Forelimb muscle (tissue), 1 donor: ENCODE measurements around the gene WDPCP. TPM values are rescaled to one million over a fixed set of nuclear protein-coding genes. Genes with fewer than 3 reads are reported as not detected.
"Not testable (repeated sequence)": the region's sequence is repeated elsewhere in the genome, so short reads cannot be mapped to it uniquely, and the experiment has no call there.

Experiments
- DNase-seq: peaks from one replicate; pipeline ENCODE4 v3.0.0-alpha.2; 2013; ENCODE audit warnings: low read depth
- polyA plus RNA-seq: library from polyadenylated mRNA; unstranded; fragments of 120-200 nt; gene quantifications from one replicate; pipeline ENCODE4 v1.2.1, GENCODE V29; 2013; ENCODE audit not compliant: insufficient read length

The WDPCP gene
- polyA plus RNA-seq, 1 donor, result 7.5 TPM

DNA sequence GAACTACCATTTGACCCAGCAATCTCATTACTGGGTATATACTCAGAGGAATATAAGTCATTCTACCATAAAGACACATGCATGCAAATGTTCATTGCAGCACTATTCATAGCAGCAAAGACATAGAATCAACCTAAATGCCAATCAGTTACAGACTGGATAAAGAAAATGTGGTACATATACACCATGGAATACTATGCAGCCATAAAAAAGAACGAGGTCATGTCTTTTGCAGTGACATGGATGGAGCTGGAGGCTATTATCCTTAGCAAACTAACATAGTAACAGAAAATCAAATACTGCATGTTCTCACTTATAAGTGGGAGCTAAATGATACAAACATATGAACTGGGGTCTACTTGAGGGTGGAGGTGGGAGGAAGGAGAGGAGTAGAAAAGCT lies 230.6 kb downstream of the WDPCP start:
- not testable (repeated sequence) for DNase-seq

DNA sequence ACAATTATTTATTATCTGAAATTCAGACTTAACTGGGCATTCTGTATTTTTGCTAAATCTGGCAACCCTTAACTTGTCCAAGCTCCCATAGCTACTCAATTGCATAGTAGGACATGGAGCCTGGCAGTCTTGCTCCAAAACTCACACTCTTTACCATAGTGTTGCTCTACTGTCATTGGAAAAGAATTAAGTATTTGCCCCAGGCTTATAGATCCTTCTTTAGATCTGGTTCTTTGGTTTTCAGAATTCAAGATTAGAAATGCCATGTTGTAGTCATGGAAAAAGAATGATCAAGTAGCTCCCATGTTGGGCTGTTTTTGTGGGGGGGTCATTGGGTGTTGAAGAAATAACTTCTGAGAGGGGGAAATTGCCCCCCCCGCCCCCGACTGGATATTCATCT lies 240.9 kb downstream of the WDPCP start:
- DNase-seq, result no peak

DNA sequence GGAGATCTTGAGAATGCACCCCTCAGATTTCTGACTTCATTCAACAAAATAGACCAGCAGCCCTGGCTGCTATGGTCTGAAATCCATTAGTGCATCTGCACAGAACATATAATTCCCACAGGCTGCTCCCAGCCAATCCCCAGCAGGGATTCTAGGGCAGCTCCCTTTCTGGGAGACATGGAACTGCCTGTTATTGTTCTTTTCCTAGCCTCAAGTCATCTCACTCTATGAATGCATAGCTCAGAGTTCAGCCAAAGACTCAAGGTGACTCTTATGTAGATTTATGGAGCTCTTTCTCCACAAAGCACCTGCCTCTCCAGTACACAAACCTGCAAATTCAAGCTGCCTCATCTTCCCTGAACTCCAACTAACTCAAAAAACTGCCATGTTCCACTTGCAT lies 241.9 kb downstream of the WDPCP start:
- no peak for DNase-seq

DNA sequence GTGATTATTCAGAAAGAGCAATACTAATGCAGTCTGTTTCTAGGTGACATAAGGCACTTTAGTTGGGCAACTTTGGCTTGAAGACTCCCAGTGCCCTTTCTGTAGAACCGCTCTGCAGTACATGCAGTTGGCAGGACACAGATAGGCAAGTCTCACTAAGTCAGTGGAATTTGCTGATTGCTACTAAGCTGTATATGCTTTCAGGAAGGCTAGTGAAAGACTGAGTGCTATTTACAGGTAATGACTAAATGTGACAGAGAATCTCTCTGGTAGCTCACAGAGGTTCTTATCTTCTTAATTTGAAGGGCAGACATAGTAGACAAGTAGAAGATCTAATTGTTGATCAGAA lies 243.0 kb downstream of the WDPCP start:
- DNase-seq, result no peak

DNA sequence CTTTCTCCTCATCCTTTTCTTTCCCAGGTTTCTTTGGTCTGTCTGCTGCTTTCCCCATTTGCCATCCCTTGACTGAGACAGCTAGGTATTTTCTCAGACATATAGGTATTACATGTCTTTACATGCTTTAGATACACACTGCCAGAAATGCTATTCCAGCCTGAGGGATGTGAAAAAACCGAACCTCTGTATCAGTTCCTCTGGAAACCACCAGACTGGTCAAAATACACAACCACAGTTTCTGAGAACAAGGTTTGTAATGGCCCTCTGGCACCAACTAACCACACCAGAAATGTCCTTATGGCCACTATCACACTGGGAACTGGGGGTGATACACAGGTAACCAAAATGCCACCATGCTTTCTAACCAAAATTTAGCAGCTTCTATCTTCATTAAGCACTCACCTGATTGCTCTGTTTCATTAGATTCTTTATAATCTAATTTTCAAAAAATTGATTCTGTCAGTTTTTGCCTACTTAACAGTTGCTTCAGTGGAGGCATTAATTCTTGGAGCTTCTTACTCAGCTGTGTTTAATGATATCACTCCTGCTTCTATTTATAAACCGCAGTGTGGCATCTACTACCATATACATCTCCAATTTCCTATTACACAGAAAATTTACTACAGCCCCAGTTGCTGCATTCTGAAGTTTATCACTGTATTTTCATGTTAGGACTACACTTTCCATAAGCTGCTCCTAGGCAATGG lies 243.5 kb downstream of the WDPCP start:
- no peak for DNase-seq

DNA sequence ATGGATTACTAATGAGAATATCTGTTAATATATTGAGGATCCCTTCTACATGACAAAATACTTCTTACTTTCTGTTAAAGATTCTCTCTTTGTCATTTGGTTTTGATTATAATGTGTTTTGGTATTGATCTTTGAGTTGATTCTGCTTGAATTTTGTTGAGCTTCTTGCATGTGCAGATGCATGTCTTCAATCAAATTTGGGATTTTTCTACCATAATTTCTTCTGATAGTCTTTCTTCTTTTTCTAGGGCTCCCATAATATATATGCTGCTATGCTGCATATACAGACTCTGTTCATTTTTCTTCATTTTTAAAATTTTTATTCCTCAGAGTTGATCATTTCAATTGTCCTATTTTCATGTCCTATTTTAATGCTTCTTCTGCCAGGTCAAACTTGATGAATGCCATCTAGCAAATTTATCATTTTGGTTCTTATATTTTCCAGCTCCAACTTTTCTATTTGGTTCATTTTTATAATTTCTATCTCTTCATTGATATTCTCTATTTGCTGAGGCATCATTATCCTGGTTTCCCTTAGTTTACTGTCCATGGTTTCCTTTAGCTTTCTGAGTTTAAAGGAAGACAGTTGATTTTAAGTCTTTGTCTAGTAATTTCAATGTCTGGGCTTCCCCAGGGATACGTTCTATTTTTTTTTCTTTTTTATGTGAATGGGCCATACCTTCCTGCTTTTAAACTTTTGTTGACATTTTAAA lies 244.7 kb downstream of the WDPCP start:
- no peak for DNase-seq

DNA sequence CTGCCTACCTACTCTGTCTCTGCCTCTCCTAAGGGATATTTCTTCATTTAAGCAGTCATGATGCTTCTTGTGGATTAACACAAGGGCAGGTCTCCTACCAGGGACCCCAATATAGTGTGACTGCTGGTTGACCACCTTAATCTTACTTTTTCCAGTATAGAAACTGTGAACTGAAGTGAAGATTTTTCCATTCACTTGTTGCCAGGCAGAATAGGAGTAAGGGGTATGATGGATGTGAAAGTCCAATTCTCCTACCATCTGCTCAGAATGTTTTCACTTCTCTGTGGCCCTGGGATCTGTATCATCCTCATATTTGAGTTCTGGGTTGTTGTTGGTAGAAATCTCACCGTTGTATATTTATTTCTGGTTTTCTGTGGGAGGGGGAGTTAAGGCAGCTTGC lies 247.8 kb downstream of the WDPCP start:
- DNase-seq, result no peak

DNA sequence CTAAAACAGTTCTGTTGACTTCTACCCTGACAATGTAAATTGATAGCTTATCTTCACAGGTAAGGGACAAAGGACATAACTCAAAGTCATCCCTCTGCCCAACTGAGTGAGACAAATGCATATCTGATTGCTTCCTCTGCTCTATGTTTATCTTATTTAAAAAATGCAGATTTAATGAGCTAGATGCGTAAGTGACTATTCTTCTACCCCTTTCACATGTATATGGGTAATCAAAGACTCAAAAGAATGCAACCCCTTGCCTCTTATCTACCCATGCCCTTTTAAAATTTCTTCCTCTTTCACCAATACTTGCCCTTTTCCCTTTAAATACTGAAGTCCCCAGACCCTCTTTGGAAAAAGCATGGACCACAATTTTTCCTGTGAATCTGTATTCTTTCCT lies 253.4 kb downstream of the WDPCP start:
- no peak for DNase-seq

DNA sequence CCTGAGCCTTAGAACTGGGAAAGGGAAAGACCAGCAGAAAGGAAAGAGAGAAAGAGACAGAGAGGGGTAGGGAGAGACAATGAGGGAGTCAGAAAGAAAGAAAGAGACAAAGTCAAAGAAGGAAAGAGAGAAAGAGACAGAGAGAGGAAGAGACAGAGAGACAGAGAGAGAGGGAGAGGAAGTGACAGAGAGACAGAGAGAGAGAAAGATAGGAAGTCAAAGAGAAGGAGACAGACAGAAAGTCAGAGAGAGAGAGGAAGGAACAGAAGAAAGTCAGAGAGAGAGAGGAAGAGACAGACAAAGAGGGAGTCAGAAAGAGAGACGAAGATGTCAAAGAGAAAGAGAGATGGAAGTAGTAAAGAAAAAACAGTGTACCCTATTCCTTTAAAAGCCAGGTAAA lies 261.8 kb downstream of the WDPCP start:
- DNase-seq, result no peak

DNA sequence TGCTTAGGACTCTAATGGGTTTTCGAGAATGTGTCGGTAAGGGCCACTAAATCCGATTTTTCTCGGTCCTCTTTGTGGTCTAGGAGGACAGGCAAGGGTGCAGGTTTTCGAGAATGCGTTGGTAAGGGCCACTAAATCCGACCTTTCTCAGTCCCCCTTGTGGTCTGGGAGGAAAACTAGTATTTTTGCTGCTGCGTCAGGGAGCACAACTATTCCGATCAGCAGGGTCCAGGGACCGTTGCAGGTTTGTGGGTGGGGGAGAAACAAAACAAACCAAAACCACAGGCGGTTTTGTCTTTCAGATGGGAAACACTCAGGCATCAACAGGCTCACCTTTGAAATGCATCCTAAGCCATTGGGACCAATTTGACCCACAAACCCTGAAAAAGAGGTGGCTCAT lies 264.6 kb downstream of the WDPCP start:
- not testable (repeated sequence) for DNase-seq

DNA sequence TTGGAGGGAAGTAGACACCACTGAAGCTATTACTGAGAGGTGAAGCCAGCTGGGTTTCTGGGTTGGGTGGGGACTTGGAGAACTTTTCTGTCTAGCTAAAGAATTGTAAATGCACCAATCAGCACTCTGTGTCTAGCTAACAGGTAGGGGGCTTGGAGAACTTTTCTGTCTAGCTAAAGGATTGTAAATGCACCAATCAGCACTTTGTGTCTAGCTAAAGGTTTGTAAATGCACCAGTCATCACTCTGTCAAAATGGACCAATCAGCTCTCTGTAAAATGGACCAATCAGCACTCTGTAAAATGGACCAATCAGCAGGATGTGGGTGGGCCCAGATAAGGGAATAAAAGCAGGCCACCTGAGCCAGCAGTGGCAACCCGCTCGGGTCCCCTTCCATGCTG lies 266.3 kb downstream of the WDPCP start:
- not testable (repeated sequence) for DNase-seq

DNA sequence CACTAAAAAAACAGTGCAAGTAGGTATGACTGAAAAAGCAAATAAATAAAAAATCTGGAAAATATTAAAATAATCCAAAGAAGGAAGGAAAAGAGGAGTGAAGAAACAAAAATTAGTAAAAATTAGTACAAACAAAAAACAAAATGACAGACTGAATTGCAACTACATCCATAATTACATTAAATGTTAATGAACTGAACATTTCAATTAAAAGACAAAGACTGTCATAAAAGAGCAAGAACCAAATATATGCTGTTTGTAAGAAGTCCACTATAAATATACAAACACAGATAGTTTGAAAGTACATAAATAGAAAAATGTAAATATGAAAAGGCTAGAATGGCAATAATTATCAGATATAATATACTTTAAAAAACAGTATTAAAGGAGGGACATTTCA lies 267.6 kb downstream of the WDPCP start:
- DNase-seq, result no peak

DNA sequence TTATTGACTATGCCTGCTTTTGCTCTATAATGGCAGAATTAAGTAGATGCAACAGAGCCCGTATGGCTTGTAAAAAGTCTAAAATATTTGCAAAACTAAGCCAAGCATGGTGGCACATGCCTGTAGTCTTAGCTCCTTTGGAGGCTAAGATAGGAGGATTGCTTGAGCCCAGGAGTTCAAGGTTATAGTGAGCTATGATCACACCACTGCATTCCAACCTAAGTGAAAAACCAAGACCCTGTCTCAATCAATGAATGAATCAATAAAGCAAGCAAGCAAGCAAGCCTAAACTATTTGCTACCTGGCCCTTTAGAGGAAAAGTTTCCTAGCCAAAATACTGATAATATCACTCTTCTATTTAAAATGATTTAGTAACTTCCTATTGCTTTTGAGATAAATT lies 277.7 kb downstream of the WDPCP start:
- no peak for DNase-seq

DNA sequence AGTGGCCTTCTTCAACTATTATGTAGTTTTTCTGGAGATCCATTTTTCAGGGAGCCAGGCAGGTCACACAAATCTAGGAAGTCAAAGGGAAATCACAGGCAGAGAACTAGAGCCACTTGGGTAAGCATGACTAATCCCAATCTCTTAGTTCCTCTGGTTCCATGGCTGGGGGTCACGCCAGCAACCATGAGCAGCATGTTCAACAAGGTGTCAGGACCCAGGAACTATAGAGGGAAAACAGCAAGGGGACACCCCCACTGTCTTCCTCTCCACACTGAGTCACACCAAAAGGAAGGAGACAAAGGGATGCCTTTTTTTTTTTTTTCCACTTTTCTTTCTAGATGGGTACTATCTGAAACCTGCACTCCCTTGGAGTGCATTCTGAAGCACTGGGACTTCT lies 286.8 kb downstream of the WDPCP start:
- DNase-seq, result no peak

DNA sequence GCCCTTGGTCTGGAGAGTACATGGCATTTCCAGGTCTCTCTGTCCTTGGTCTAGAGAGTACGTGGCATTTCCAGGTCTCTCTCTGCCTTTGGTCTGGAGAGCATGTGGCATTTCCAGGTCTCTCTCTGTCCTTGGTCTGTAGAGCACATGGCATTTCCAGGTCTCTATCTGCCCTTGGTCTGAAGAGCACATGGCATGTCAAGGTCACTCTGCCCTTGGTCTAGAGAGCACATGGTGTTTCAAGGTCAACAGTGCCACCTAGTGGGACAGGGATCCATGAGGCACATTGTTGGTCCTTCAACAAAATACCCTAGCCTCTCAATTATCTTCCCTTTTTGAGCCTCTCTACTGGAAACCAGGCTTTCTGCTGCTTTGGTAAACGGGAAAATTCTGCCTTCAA lies 287.4 kb downstream of the WDPCP start:
- no peak for DNase-seq

DNA sequence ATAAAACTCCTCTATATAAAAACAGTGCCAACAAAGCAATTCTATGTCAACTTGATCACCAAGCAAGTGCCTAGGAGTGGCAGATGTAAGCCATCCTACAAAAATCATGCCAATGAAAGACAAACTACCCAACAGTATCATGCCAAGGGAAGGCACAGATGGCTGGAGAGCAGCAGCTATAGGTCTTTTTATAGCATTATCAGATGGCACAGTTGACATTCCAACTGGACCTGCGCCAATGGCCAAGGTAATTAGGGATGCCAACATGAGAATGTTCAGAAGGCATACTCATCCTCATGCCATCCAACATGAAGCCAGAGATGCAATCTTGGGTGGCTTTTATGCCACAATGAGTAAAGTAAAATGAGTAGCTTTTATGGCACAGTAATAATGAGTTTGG lies 300.3 kb downstream of the WDPCP start:
- DNase-seq, result no peak

DNA sequence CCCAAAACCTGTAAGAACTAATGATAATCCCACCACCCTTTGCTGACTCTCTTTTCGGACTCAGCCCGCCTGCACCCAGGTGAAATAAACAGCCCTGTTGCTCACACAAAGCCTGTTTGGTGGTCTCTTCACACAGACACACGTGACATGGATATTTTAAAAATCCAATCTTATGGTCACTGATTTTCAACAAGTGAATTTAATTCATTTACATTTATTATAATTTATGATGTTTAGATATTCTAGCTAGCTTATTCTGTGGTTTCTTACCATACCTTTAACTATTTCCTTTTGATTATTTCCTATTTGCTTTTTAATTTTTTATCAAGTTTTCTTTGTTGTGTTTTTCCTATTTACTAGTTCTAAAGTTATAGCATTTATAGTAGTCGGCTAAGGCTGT lies 301.8 kb downstream of the WDPCP start:
- not testable (repeated sequence) for DNase-seq

DNA sequence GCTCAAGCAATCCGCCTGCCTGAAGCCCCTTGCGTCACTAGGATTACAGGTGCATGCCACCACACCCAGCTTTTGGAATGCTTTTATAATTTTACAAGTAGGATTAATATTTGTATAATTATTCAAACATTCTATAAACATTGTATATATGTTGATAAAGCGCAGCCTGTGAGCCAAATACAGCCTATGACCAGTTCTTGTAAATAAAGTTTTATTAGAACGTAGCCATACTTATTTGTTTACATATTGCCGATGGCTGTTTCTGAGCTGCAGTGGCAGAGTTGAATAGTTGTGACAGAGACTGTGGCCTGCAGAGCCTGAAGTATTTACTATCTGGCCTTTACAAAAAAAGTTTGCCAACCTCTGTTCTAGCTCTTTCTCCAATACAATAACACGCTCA lies 305.0 kb downstream of the WDPCP start:
- no peak for DNase-seq

DNA sequence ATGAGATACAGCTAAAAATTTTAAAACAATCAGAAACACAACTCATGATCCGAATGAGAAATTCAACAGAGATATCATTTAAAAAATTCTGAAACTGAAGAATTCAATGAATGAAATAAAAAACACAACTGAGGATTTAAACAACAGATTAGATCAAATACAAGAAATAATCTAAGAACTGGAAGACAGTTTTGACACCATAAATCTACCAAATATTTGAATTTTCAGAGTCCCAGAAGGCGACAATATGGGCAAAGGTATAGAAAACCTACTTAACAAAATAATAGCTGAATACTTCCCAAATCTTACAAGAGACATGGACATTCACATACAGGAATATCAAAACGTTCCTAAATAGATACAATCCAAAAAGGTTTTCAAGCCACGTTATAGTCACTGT lies 315.7 kb downstream of the WDPCP start:
- DNase-seq, result no peak

DNA sequence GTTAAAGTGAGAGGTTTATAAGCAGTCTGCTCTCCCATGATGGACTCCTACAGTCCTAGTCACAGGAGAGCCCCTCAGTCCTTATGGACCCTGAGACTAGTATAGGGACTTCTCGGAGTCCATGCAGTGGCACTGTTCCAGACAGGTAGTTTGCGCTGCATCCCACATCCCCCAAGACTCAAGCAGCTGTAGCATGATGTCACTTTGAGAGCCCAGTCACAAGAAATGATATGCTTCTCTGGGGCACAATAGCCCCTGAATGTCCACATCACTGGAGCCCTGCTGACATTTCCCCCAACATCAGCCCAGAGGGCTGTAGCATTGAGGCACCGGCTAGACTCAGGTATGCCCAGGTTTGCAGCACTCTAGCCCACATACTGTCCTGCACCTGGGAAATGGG lies 317.6 kb downstream of the WDPCP start:
- DNase-seq, result no peak

DNA sequence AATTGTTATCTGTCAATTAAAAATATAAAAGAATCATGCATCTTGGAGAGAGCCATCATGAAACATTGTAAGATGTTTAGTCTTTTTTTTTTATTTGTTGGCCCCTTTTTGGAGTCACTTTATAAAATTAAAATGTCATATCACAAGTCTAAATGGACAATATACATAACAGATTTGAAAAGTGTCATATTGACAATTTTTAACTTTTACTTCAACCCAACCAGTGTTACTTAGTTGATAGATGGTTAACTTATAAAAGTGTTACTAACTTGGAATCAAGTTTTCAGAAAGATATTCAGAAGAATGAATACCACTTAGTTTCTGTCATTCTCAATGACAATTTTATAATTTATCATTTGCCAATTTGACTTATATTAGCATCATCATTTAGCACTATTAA lies 319.3 kb downstream of the WDPCP start:
- no peak for DNase-seq

DNA sequence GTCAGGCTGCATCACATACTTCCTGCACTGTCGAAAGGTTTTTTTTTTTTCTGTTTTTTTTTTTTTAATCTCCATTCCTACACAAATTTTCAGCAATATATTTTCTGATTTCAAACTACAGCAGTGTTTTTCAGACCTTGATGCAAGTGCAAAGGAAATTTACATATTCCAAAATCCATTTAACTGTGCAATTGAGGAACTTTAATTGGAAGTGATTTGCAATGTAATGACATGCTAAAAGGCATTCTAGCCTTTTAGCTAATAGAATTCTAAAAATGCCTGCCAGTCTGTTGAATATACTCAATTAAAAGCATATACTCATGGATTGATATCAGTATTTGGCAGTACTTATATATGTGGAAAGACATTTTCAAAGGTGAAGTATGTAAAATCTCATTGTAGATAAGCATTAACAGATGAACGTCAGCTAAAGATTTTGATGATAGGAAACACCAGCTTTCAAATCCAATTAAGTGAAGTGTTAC lies 327.1 kb downstream of the WDPCP start:
- DNase-seq, result no peak

DNA sequence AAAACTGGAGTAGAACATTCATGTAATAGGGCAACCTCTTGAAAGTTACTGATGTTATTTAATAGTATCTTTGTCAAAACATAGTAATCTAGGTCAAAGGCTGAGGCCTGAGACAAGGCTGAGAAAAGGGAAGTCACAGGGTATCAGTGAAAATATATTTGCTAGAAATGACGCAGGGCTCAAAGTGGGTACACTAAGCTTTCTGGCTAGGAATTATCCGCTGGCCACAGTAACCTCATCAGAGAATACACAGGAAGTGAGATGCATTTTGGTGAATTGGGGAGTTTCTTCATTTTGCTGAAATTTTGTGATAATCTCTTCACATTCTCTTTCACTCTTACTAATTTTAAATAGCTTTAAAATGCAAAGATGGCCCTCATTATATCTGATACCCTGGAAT lies 330.8 kb downstream of the WDPCP start:
- DNase-seq, result no peak

DNA sequence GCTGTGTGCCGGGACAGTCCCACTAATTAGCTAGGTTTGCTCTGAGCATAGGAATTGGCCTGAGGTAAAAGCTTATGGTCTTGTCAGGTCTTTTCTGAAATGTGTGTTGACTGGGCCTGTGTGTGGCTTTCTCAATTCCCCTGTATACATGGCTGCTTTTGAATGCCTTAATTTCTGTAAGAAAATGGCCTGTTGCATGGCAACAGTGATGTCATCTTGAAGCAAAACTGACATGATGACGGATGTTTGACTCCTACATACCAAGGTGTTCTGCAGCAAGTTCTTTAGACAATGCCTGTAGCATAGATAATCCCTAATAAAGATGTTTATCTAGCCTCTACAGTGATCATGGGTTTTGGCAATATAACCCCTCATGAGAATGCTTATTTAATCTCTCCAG lies 339.1 kb downstream of the WDPCP start:
- DNase-seq, result no peak
